Activated CD4-positive, alpha-beta T cell treated with anti-CD3 and anti-CD28 coated beads for 48 hours (primary cell): ENCODE results near the gene PTGR1.

Experiments
- DNase-seq: peaks from one replicate; pipeline ENCODE4 v3.0.0-alpha.2; 2020

PTGR1 gene

DNA sequence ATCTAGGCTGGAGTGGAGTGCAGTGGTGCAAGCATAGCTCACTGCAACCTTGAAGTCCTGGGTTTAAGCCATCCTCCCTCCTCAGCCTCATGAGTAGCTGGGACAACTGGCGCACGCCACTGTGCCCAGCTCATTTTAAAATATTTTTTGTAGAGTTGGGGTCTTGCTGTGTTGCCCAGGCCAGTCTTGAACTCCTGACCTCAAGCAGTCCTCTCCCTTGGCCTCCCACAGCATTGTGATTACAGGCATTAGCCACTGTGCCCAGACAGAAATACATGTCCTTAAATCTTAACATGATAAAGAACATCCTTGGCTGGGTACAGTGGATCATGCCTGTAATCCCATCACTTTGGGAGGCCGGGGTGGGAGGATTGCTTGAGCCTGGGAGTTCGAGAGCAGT lies 67.7 kb downstream of the PTGR1 start:
- DNase-seq, result no peak

DNA sequence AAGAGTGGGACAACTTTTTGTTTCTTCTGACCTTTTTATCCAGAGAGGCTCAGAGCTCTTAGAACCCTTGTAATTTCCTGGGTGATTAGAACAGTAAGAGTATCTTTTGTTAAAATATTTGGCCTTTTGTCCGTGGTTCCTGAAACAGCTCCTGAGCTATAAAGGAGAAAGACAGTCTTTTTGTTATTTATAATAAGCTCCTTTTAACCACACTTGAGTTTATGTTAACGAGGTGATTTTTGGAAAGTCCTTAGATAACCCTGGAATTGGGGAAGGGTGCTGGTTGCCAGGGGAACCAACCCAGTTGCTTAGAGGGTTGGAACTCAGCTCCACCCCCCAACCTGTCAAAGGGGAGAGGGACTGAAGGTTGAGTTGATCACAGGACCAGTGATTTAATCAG lies 69.7 kb downstream of the PTGR1 start:
- DNase-seq, result no peak

DNA sequence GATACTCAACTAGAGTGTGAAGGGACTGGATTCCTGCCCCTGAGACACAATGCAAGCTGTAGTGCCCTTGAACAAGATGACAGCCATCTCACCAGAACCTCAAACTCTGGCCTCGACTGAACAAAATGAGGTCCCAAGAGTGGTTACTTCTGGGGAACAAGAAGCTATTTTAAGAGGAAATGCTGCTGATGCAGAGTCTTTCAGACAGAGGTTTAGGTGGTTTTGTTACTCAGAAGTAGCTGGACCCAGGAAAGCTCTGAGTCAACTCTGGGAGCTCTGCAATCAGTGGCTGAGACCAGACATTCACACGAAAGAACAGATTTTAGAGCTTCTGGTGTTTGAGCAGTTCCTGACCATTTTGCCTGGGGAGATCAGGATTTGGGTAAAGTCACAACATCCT lies 72.1 kb downstream of the PTGR1 start:
- peak; percentile 14 for DNase-seq

DNA sequence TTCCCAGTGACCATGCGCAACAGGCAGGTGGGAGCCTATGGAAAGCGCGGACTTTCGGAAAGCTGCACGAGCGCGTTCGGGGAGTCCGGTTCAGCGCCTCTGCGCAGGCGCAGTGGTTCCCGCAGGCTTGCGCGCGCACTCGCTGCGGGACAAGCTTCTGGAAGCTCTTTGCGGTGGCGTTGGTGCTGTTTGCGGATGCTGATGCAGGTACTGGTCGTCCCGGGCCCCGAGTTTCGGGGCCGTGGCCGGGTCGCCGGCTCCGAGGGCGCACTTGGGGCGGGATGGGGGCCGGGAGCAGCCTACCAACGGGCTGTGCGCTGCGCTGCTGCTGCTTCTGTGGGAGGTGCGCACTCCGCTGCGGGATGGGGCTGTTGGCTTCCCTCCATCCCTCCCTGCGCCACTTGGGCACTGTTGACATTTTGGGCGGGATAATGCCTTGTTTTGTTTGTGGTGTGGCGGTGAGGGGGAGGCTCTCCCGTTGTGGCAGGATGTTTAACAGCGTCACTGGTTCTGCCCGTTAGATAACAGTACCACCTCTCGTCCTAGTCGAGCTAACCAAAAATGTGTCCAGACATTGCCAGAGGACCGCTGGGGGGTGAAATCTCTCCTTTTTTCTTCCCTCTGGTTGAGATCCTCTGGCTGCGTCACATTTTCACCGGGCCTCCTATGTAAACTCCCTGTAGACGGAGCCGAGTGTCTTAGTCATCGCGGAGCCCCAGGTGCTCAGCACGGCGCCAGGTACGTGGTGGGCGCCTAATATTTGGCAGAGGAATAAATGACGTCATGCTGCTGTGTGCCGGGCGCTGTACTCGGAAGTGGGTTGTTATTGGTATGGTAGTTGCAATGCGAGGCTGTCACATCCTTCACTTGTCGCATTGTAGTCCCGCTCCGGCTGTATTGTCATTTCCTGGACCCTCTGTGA lies 74.1 kb downstream of the PTGR1 start, which contains the start of gene ZNF483:
TSS of gene ZNF483 (plus strand) at position 124 of the 922 bp plus-strand sequence. CDS start 2,217 bp downstream, outside the sequence.
- DNase-seq, result peak; percentile 76

DNA sequence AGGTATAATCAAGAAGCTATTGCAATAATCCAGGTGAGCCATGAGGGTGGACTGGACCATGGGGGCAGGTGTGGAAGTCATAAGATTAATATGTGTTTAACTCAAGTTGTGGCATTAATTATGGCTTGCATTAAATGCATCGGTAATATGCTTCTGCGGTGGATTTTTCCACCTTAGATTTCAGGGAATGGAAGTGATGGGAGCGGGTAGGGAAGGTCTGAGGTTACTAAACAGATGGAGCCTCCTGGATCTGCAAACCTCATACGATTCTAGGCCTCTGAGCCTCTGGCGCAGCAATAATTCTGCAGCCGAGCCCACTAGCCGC lies 74.8 kb downstream of the PTGR1 start:
- no peak for DNase-seq

DNA sequence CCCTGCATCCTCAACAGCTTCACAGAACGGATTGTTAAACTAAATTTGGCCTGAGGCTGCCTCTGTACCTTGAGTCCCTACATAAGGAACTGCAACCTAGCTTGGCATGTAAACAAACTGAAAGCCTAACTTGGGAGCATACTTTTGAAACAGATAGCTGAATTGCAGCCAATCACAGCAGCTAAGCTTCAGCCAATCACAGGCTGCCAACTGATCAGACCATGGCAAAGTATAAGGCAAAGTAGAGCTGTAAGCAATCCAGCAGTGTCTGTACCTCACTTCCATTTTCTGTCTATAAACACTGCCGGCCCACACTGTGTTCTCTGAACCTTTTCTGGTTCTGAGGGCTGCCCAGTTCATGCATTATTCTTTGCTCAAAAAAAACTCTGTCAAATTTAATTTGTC lies 83.4 kb downstream of the PTGR1 start:
- no peak for DNase-seq

DNA sequence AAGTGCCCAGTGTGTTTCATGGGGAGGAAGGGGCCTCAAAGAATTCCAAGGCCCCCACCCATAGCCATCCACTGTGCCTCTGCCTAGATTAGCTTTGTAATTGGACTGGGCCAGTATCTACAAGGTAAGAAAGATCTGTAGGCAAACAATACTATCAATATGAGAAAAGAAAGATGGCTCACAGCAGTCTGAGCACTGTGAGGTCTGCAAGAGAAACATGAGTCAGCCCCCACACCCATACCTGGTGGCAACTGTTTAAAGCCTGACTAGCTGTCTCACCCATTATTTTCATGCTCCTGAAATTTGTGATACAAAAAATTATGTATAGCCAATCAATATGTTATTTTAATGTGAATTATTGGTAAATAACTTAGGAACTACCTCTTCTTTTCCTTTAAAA lies 84.5 kb downstream of the PTGR1 start:
- peak; percentile 11 for DNase-seq
